NK-92 treated with Interleukin-12 subunit alpha and Interleukin-12 subunit beta, amount 100 ng/mL, for 24 hours (cell line): Measurements from ENCODE around the gene YARS2.
A peak's percentile ranks its signal among the peaks of the same experiment; 100 is the strongest.

Source experiments
- DNase-seq: peaks from one replicate; lab custom pipeline; 2025; lab: John Stamatoyannopoulos, UW

The YARS2 gene

GRCh38 chr12:32755654-32756475 lies at the start of gene YARS2:
TSS of gene YARS2 (minus strand) at chr12:32755897. CDS start at chr12:32755874, 23 bp downstream.
- peak; percentile 87 for DNase-seq

GRCh38 chr12:32804301-32804700 lies 48.6 kb upstream of the YARS2 start:
- DNase-seq, result no peak

- no peak for DNase-seq
Measured at GRCh38 chr12:32801269-32801980, 45.7 kb upstream of the YARS2 start.

- DNase-seq, result no peak
Measured at GRCh38 chr12:32794281-32794680, 38.6 kb upstream of the YARS2 start.

- DNase-seq, result no peak
Measured at GRCh38 chr12:32789916-32790315, 34.2 kb upstream of the YARS2 start.

- no peak for DNase-seq
Measured at GRCh38 chr12:32789446-32789845, 33.7 kb upstream of the YARS2 start.

GRCh38 chr12:32788405-32788804 lies 32.7 kb upstream of the YARS2 start:
- DNase-seq, result no peak

- DNase-seq, result no peak
Measured at GRCh38 chr12:32785557-32785956, 29.9 kb upstream of the YARS2 start.

- DNase-seq, result no peak
Measured at GRCh38 chr12:32783029-32783428, 27.3 kb upstream of the YARS2 start.

- no peak for DNase-seq
Measured at GRCh38 chr12:32780071-32780470, 24.4 kb upstream of the YARS2 start.

GRCh38 chr12:32777691-32778175 lies 22.0 kb upstream of the YARS2 start:
- DNase-seq, result no peak

- no peak for DNase-seq
Measured at GRCh38 chr12:32777159-32777558, 21.5 kb upstream of the YARS2 start.

GRCh38 chr12:32776258-32776657 lies 20.6 kb upstream of the YARS2 start:
- DNase-seq, result no peak

- DNase-seq, result no peak
Measured at GRCh38 chr12:32773691-32774090, 18.0 kb upstream of the YARS2 start.

- no peak for DNase-seq
Measured at GRCh38 chr12:32770141-32770540, 14.4 kb upstream of the YARS2 start.

GRCh38 chr12:32768518-32768917 lies 12.8 kb upstream of the YARS2 start:
- no peak for DNase-seq

- no peak for DNase-seq
Measured at GRCh38 chr12:32765906-32766305, 10.2 kb upstream of the YARS2 start.

GRCh38 chr12:32761716-32762115 lies 6.0 kb upstream of the YARS2 start:
- no peak for DNase-seq

- DNase-seq, result no peak
Measured at GRCh38 chr12:32757157-32757556, 1.5 kb upstream of the YARS2 start.

GRCh38 chr12:32756476-32757066 lies 874 bp upstream of the YARS2 start:
- no peak for DNase-seq

- DNase-seq, result peak; percentile 62
Measured at GRCh38 chr12:32755051-32755653, 545 bp downstream of the YARS2 start.

- DNase-seq, result no peak
Measured at GRCh38 chr12:32754111-32754510, 1.6 kb downstream of the YARS2 start.
